ENCODE results near the gene CLCN5. TPM values are rescaled to one million over a fixed set of nuclear protein-coding genes. Genes with fewer than 3 reads are reported as not detected.

The CLCN5 gene
- total RNA-seq, 4 donors from 2014 or later: 2.5 to 20.3 (median 17.2) TPM

DNA sequence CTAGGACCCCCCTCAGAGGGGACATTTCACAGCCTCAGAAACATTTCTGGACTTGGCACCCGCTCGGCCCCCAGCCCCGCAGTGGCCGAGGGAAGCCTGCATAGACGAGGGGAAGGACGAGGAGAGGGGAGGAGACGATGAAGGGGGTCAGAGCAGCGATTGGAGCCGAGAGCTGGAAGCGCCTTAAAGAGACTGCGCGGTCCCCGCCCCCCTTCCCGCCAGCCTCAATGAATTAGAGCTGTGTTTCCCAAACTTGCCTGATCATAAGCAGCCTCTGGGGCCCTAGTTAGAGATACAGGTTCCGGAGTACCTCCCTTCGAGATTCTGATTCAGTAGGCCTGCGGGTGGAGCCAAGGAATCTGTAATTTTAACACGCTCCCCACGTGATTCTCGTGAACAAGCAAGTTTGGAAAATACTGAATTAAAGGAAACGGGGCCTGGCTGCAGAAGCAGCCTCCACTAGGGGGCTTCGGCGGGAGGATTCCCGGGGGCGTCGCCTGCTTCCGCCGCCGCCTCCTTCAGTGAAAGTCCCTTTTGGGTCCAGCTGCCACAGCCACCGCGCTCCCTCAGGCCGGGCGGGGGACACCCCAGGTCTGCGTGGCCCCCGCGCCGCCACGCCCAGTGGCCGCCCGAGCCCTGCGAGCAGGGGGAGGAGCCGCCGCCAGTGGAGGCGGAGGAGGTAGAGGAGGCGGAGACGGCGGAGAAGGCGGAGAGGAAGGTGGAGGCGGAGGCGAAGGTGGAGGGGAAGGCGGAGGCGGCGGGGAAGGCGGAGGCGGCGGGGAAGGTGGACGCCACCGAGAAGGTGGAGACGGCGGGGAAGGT, 43.4 kb upstream of the CLCN5 start, which contains the start of gene USP27X:
Gene USP27X (plus strand): TSS at position 651 of the 822 bp plus-strand sequence. CDS start 824 bp downstream, outside the sequence.
- no peaks in the 10 kb centered on the region for H3K36me3 ChIP-seq

DNA sequence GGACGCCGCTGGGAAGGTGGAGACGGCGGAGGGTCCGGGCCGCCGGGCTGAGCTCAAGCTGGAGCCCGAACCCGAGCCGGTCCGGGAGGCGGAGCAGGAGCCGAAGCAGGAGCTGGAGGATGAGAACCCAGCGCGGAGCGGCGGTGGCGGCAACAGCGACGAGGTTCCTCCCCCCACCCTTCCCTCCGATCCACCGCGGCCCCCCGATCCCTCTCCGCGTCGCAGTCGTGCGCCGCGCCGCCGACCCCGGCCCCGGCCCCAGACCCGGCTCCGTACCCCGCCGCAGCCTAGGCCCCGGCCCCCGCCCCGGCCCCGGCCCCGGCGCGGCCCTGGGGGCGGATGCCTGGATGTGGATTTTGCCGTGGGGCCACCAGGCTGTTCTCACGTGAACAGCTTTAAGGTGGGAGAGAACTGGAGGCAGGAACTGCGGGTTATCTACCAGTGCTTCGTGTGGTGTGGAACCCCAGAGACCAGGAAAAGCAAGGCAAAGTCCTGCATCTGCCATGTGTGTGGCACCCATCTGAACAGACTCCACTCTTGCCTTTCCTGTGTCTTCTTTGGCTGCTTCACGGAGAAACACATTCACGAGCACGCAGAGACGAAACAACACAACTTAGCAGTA, 42.6 kb upstream of the CLCN5 start:
- no peaks in the 10 kb centered on the region for H3K4me1 ChIP-seq
- H3K9me3 ChIP-seq: no peaks in the 10 kb centered on the region
- no peaks in the 10 kb centered on the region for H3K27me3 ChIP-seq
- peak overlapping the region; percentile 62 to 82 (median 80) for H3K27ac ChIP-seq
- H3K4me3 ChIP-seq: peak overlapping the region; percentile 62 to 69 (median 66)
- no peaks in the 10 kb centered on the region for H3K36me3 ChIP-seq
- no peak for TF ChIP-seq POLR2A (IDR thresholded peaks at IDR 0.05)
- TF ChIP-seq, protein P1, sequence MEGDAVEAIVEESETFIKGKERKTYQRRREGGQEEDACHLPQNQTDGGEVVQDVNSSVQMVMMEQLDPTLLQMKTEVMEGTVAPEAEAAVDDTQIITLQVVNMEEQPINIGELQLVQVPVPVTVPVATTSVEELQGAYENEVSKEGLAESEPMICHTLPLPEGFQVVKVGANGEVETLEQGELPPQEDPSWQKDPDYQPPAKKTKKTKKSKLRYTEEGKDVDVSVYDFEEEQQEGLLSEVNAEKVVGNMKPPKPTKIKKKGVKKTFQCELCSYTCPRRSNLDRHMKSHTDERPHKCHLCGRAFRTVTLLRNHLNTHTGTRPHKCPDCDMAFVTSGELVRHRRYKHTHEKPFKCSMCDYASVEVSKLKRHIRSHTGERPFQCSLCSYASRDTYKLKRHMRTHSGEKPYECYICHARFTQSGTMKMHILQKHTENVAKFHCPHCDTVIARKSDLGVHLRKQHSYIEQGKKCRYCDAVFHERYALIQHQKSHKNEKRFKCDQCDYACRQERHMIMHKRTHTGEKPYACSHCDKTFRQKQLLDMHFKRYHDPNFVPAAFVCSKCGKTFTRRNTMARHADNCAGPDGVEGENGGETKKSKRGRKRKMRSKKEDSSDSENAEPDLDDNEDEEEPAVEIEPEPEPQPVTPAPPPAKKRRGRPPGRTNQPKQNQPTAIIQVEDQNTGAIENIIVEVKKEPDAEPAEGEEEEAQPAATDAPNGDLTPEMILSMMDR (IDR thresholded peaks at IDR 0.05): no peak
- no peak for DNase-seq

More for the DNA sequence above, 43.4 kb upstream of the CLCN5 start, which contains the start of gene USP27X:
- H3K27me3 ChIP-seq: no peaks in the 10 kb centered on the region
- no peaks in the 10 kb centered on the region for H3K4me1 ChIP-seq
- peak in 1 of 2 donors; percentile 36 for TF ChIP-seq POLR2A (IDR thresholded peaks at IDR 0.05)
- TF ChIP-seq, protein P1 (IDR thresholded peaks at IDR 0.05): peak; percentile 38 to 56 (median 48)
- H3K27ac ChIP-seq: peak within 1 kb of the TSS; percentile 62 to 82 (median 80)
- H3K4me3 ChIP-seq: peak within 1 kb of the TSS; percentile 62 to 69 (median 66)
- DNase-seq: peak; percentile 74 to 87 (median 83)
- H3K9me3 ChIP-seq: no peaks in the 10 kb centered on the region

DNA sequence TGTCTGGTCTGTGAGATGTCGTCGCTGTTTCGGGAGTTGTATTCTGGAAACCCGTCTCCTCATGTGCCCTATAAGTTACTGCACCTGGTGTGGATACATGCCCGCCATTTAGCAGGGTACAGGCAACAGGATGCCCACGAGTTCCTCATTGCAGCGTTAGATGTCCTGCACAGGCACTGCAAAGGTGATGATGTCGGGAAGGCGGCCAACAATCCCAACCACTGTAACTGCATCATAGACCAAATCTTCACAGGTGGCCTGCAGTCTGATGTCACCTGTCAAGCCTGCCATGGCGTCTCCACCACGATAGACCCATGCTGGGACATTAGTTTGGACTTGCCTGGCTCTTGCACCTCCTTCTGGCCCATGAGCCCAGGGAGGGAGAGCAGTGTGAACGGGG, 41.7 kb upstream of the CLCN5 start:
- no peaks in the 10 kb centered on the region for H3K27me3 ChIP-seq
- no peak overlapping the region for H3K4me3 ChIP-seq
- no peaks in the 10 kb centered on the region for H3K4me1 ChIP-seq
- no peak for DNase-seq
- H3K27ac ChIP-seq: no peak overlapping the region
- no peak for TF ChIP-seq POLR2A (IDR thresholded peaks at IDR 0.05)
- TF ChIP-seq, protein P1 (IDR thresholded peaks at IDR 0.05): no peak
- H3K9me3 ChIP-seq: no peaks in the 10 kb centered on the region
- no peaks in the 10 kb centered on the region for H3K36me3 ChIP-seq

DNA sequence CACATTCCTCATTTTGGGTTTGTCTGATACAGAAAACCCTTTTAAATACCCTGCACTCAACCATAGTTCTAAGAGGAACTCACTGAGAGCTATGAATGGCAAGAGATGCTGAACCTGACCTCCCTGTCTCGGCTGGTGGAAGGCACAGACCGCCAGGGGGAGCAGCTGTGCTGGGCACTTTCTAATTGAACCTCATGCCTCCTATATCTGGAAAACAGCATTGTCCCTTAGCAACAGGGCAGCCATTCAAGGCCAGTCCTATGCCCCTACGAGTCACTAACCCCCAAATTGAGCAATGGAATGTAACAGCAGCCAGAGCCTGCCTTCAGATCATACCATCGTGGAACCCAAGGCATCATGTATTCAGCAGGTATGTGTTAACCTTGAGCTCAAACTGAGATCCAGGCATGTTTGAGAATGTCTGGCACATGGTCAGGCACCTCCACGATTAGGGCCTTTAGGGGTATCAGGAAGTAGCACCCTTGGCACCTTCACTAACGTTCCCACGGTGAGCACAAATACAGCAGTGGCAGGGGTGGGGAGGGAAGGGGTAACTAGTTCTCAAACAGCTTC, 38.0 kb upstream of the CLCN5 start:
- no peak overlapping the region for H3K4me3 ChIP-seq
- peak; percentile 45 to 79 (median 68) for DNase-seq
- no peak overlapping the region for H3K27ac ChIP-seq
- H3K27me3 ChIP-seq: no peaks in the 10 kb centered on the region
- no peaks in the 10 kb centered on the region for H3K9me3 ChIP-seq
- TF ChIP-seq, protein P1 (IDR thresholded peaks at IDR 0.05): peak; percentile 20 to 64 (median 54)
- no peak for TF ChIP-seq POLR2A (IDR thresholded peaks at IDR 0.05)
- no peaks in the 10 kb centered on the region for H3K36me3 ChIP-seq
- H3K4me1 ChIP-seq: no peaks in the 10 kb centered on the region

DNA sequence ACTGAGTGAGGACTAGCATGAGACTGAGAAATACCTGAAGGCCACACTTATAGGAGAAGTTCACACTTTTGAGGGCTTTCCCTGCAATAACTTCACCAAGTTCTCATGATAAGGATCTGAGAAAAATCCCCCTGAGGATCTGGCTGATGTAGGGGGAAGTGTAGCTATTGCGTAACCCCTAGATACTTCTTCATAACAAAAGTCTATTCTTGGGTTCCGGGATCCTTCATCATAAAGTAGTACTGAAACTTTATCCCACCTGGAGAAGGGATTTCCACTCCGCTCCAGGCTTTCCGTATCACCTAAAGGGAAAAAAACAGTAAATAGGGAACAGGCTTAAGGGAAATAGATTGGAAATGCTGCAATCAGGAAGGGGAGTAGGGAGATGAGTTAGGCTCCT, 29.9 kb upstream of the CLCN5 start:
- no peaks in the 10 kb centered on the region for H3K4me1 ChIP-seq
- H3K4me3 ChIP-seq: no peak overlapping the region
- no peak for DNase-seq
- no peaks in the 10 kb centered on the region for H3K27me3 ChIP-seq
- TF ChIP-seq, protein P1 (IDR thresholded peaks at IDR 0.05): no peak
- TF ChIP-seq POLR2A (IDR thresholded peaks at IDR 0.05): no peak
- no peaks in the 10 kb centered on the region for H3K36me3 ChIP-seq
- no peaks in the 10 kb centered on the region for H3K9me3 ChIP-seq
- no peak overlapping the region for H3K27ac ChIP-seq

Measured in Peyer's patch (tissue), 4 donors.